ENCODE data around the gene SGPP1.
"Not testable (repeated sequence)": the region's sequence is repeated elsewhere in the genome, so short reads cannot be mapped to it uniquely, and the experiment has no call there.

SGPP1 gene

DNA sequence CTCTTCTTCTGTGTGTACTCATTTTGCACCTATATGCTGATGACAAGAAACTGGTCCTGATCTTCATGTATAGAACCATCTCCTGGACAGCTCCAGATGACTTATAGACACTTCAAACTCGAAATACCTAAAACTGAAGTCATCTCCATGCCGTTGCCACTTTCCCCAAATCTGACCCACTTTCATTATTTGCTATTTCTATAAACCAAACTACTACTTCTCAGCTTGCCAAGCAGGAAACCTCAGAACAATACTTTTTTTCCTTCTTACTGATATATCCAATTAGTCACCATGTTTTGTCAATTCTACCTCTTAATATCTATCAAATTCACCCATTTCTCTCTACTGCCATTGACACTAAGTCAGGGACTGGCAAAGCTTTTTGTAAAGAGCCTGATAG, 14.8 kb downstream of the SGPP1 start:
- no peak overlapping the region for H3K4me3 ChIP-seq (ENCODE audit: control insufficient read depth, low read depth, low read length)
- DNase-seq (ENCODE audit: low read depth), result no peak
- TF ChIP-seq, protein P1, sequence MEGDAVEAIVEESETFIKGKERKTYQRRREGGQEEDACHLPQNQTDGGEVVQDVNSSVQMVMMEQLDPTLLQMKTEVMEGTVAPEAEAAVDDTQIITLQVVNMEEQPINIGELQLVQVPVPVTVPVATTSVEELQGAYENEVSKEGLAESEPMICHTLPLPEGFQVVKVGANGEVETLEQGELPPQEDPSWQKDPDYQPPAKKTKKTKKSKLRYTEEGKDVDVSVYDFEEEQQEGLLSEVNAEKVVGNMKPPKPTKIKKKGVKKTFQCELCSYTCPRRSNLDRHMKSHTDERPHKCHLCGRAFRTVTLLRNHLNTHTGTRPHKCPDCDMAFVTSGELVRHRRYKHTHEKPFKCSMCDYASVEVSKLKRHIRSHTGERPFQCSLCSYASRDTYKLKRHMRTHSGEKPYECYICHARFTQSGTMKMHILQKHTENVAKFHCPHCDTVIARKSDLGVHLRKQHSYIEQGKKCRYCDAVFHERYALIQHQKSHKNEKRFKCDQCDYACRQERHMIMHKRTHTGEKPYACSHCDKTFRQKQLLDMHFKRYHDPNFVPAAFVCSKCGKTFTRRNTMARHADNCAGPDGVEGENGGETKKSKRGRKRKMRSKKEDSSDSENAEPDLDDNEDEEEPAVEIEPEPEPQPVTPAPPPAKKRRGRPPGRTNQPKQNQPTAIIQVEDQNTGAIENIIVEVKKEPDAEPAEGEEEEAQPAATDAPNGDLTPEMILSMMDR (IDR thresholded peaks at IDR 0.05; ENCODE audit: control insufficient read depth, insufficient read depth, low read depth, low read length, missing control alignments), result no peak

DNA sequence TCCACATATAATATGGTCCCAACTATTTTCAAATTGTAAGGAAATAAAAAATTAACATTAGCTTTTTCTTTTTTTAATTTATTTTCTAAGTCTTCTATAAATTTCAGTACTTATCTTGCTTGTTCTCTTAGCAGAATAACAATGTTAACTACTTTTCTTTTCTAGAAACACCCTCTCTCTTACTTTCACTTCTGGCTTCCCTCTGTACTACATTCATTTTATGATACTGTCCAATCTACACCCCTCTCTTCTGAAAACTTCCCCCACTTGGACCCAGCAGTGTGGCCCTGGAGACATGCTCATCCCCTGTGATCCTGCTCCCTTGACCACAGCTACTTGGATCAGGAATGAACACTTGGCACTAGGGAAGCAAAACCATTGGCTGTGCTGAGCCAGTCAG, 15.7 kb downstream of the SGPP1 start:
- H3K4me3 ChIP-seq (ENCODE audit: control insufficient read depth, low read depth, low read length), result no peak overlapping the region
- no peak for DNase-seq (ENCODE audit: low read depth)
- TF ChIP-seq, protein P1 (IDR thresholded peaks at IDR 0.05; ENCODE audit: control insufficient read depth, insufficient read depth, low read depth, low read length, missing control alignments), result no peak

DNA sequence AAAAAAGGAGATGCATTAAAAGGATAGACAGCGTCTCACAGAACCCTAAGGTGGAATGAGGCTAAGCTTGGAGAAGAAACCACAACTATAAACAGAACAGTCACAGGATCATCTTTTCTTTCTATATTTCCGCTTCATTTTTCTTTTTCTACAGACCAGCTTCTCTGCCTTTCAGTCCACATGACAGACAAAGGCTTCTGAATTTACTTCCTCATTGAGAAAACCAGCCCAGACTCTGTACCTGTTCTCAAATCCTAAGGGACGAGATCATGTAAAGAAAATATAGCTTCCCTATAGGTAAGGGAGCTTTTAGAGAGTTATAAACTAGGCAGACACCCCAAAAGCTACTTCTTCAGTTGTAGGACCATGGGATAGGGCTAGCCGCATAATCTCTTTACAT, 17.4 kb downstream of the SGPP1 start:
- DNase-seq (ENCODE audit: low read depth), result no peak

DNA sequence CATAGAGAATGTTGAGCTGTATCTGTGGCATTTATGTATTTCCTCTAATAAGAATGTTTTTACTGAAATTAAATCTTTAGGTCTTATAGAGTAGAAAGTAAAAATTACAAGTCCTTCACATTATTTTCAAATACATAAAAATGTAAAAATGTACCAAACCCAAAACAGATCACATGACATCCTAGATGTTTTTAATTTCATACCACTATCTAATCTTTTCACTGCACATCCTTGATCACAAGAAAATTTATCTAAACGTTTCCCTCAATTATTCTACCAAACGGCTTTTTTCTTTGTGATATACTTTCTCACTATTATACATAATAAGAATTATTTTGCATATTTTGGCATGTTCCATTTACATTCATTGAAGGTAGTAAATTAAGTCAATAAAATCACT, 18.3 kb downstream of the SGPP1 start:
- TF ChIP-seq, protein P1 (IDR thresholded peaks at IDR 0.05; ENCODE audit: control insufficient read depth, insufficient read depth, low read depth, low read length, missing control alignments), result no peak
- no peak for DNase-seq (ENCODE audit: low read depth)
- no peak overlapping the region for H3K4me3 ChIP-seq (ENCODE audit: control insufficient read depth, low read depth, low read length)

More for the DNA sequence above, 17.4 kb downstream of the SGPP1 start:
- TF ChIP-seq, protein P1 (IDR thresholded peaks at IDR 0.05; ENCODE audit: control insufficient read depth, insufficient read depth, low read depth, low read length, missing control alignments), result no peak
- no peak overlapping the region for H3K4me3 ChIP-seq (ENCODE audit: control insufficient read depth, low read depth, low read length)

DNA sequence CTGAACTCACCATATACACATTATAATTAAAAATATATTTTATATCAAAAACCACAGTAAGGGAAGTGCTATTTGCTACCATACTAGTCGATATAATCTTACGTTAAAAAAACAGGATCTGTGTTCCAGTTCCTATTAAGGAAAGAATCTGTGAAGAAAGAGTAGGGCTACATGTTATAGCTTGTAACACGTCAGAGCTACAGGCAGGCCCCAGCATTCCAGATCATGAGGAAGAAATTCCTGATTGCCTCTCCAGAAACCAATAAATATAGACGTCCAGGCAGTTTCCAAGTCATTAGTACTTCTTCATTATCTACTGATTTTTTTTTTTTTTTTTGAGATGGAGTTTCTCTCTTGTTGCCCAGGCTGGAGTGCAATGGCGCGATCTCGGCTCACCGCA, 20.6 kb downstream of the SGPP1 start:
- TF ChIP-seq, protein P1 (IDR thresholded peaks at IDR 0.05; ENCODE audit: control insufficient read depth, insufficient read depth, low read depth, low read length, missing control alignments), result no peak
- DNase-seq (ENCODE audit: low read depth), result no peak
- no peak overlapping the region for H3K4me3 ChIP-seq (ENCODE audit: control insufficient read depth, low read depth, low read length)

DNA sequence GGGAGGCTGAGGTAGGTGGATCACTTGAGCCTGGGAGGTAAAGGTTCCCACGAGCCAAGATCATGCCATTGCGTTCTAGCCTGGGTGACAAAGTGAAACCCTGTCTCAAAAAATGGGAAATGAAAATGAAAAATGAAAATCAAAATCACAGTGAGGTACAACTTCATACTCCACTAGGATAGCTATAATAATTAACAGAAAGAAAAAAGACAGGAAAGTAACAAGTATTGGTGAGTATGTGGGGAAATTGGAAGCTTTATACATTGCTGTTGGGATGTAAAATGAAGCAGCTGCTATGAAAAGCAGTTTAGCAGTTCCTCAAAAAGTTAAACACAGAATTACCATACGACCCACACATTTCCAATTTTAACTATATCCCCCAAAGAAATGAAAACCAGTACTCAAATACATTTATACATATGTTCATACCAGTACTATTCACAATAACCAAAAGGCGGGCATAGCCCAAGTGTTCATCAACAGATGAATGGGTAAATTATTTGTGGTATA, 22.2 kb downstream of the SGPP1 start:
- TF ChIP-seq, protein P1 (IDR thresholded peaks at IDR 0.05; ENCODE audit: control insufficient read depth, insufficient read depth, low read depth, low read length, missing control alignments), result no peak
- H3K4me3 ChIP-seq (ENCODE audit: control insufficient read depth, low read depth, low read length), result no peak overlapping the region
- no peak for DNase-seq (ENCODE audit: low read depth)

DNA sequence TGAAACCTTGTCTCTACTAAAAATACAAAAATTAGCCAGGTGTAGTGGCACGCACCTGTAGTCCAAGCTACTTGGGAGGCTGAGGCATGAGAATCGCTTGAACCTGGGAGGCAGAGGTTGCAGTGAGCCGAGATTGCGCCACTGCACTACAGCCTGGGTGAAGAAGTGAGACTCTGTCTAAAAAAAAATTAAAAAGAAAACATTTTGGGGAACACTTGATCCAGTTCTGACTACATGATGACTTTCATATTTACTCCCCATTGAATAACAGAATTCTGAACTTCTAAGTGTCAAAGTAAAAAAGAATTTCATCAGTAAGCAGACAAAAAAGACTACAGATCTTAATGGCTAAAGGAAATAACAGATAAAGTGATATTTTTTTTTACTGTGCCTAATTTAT, 25.3 kb downstream of the SGPP1 start:
- H3K4me3 ChIP-seq (ENCODE audit: control insufficient read depth, low read depth, low read length); DNase-seq (ENCODE audit: low read depth): not testable (repeated sequence)
